Right lobe of liver (tissue), 6 donors: ENCODE results near the gene FAM98B. TPM values are rescaled to one million over a fixed set of nuclear protein-coding genes. Genes with fewer than 3 reads are reported as not detected.

ENCODE experiments used
- ATAC-seq, 4 donors: fragments of 200-7000 bp; cut with Tn5 transposase; one replicate each; pipeline ENCODE4 v1.9.1; 2020; ENCODE audit warnings: mild to moderate bottlenecking in 4 of 4, moderate library complexity in 4 of 4
- DNase-seq, 3 donors: peaks; one replicate each; pipeline ENCODE4 v3.0.0-alpha.2; 2020
- H3K27ac ChIP-seq, 3 donors: fragments of 200-600 bp; one replicate each; pipeline ENCODE4 v1.8.0; 2022
- H3K27me3 ChIP-seq, 2 donors: fragments of 200-600 bp; one replicate each; pipeline ENCODE4 v1.8.0; 2022
- H3K36me3 ChIP-seq, 4 donors: fragments of 200-600 bp; sonication (generic) in 1 of 4; one replicate each; pipeline versions ENCODE4 v1.5.1 to v1.8.0; 2017 to 2022; ENCODE audit warnings: control low read depth in 1 of 4
- H3K4me1 ChIP-seq, 4 donors: fragments of 200-600 bp; sonication (generic) in 1 of 4; one replicate each; pipeline versions ENCODE4 v1.5.1 to v1.8.0; 2017 to 2022; ENCODE audit warnings: control low read depth in 1 of 4
- H3K4me3 ChIP-seq, 3 donors: fragments of 200-600 bp; one replicate each; pipeline ENCODE4 v1.8.0; 2022
- H3K9me3 ChIP-seq, 4 donors: fragments of 200-600 bp; sonication (generic) in 1 of 4; one replicate each; pipeline versions ENCODE4 v1.5.1 to v1.8.0; 2017 to 2022; ENCODE audit warnings: control low read depth in 1 of 4
- POLR2A ChIP-seq: fragments of 450-650 bp; IDR thresholded peaks from one replicate; pipeline ENCODE4 v1.6.1; 2017; ENCODE audit warnings: antibody characterized with exemption, mild to moderate bottlenecking
- WGBS: methylation state at CpG from one replicate; pipeline ENCODE4 v1.1.6; 2018; ENCODE audit warnings: low coverage, low lambda C conversion rate; ENCODE audit not compliant: insufficient coverage; ENCODE audit errors: missing lambda C conversion rate; 5-methylcytosine and 5-hydroxymethylcytosine counted together
- intact Hi-C, 2 donors: fragments of 100-400 bp; cut with DNase I; formaldehyde crosslinking; loops; one replicate each; pipeline versions ENCODE4 v1.11.2 to v1.14.1; 2022
- total RNA-seq, 6 experiments: library from RNA; depleted of rRNA in 2 of 6; stranded (reverse); fragments of >200 nt in 2 of 6; fragmentation: NEBNext Ultra II Directional in 3 of 6; extraction: Animal tissue kit (Norgen Biotek cat#: 25700) in 3 of 6; gene quantifications; one replicate each; pipeline versions ENCODE4 v1.1.0 to v1.2.4, GENCODE V29; 2016 to 2023
- TF ChIP-seq, protein P1 (sequence below), 4 donors: fragments of 200-600 bp in 3 of 4; fragments of 450-650 bp in 1 of 4; IDR thresholded peaks; one replicate each; pipeline versions ENCODE4 v1.5.1 to v1.8.0; 2016 to 2022; ENCODE audit warnings: antibody characterized with exemption in 4 of 4, mild to moderate bottlenecking in 2 of 4
- donor health status: DM: no; HTN: yes; CAD: no.
- donor health status: DM: no; HTN: no; CAD: no.
- donor health status: DM: no; HTN: no; CAD: no.
- donor health status: DM: no; HTN: yes; CAD: no.
- donor health status: DM: no; HTN: yes; CAD: no.

The FAM98B gene
- total RNA-seq, 6 experiments from 2014 or later, result 2.6 to 7.6 (median 5.5) TPM

DNA sequence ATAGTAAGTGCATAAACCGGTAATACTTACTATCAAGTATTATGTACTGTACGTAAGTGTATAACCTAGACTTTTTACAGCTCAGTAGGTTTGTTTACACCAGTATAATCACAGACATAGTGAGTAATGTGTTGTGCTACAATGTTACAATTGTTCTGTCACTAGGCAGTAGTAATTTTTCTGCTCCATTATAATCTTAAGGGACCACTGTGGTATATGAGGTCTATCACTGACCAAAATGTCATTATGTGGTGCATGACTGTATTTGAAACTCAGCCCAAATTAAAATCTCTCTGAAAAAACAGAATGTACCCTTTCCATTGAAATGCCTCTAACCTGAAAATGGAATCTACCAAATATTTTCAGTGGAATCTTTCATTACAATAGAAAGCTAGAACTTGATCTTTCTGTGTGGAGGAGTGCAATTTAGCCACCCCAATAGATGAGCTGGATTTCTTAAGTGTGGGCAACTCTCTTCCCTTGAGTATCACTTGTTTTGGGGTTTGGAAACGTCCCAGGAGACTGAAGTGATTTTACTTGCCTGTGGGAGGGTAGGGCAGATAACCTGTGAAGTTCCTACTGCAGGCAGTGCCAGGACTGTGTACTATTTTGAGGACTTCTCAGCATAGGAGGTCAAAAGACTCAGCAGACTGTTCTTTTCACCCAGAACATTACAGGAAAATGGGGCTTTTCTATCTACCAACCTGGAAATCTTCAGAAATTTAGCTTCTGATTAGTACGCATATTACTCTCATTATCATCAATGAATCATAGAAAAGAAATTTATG is 50.9 kb downstream of the FAM98B start:
- no peak for TF ChIP-seq POLR2A
- TF ChIP-seq, protein P1, sequence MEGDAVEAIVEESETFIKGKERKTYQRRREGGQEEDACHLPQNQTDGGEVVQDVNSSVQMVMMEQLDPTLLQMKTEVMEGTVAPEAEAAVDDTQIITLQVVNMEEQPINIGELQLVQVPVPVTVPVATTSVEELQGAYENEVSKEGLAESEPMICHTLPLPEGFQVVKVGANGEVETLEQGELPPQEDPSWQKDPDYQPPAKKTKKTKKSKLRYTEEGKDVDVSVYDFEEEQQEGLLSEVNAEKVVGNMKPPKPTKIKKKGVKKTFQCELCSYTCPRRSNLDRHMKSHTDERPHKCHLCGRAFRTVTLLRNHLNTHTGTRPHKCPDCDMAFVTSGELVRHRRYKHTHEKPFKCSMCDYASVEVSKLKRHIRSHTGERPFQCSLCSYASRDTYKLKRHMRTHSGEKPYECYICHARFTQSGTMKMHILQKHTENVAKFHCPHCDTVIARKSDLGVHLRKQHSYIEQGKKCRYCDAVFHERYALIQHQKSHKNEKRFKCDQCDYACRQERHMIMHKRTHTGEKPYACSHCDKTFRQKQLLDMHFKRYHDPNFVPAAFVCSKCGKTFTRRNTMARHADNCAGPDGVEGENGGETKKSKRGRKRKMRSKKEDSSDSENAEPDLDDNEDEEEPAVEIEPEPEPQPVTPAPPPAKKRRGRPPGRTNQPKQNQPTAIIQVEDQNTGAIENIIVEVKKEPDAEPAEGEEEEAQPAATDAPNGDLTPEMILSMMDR (IDR thresholded peaks at IDR 0.05), result no peak
- no peak overlapping the region for H3K4me3 ChIP-seq
- WGBS, result 79% methylated on average over 4 of the region's 4 CpGs
- no peaks in the 10 kb centered on the region for H3K9me3 ChIP-seq
- ATAC-seq (no peak), DNase-seq (no peak)
- no peak overlapping the region for H3K27ac ChIP-seq
- no peaks in the 10 kb centered on the region for H3K27me3 ChIP-seq
- intact Hi-C loops, result no loop called here
- H3K36me3 ChIP-seq, result no peaks in the 10 kb centered on the region
- no peaks in the 10 kb centered on the region for H3K4me1 ChIP-seq

DNA sequence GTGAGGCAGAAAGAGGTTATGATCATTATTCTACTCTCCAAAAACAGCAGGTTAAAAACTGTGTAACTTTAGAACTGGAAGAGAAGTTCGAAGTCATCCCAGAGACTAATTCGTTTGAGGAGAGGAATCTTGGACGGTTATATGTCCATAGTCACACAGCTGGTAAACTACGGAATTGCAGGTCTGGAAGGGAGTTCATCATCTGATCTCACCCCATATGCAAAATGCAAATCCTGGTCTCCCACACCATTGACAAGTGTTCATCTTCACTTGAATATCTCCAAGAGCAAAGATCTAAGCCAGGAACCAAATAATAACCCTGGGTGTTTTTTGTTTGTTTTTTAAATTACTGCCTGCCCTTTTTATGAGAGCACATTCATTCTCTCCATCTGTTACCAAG is 53.1 kb downstream of the FAM98B start:
- H3K36me3 ChIP-seq, result no peaks in the 10 kb centered on the region
- H3K4me1 ChIP-seq, result no peaks in the 10 kb centered on the region
- TF ChIP-seq, protein P1 (IDR thresholded peaks at IDR 0.05), result no peak
- TF ChIP-seq POLR2A, result no peak
- H3K27ac ChIP-seq, result no peak overlapping the region
- intact Hi-C loops, result no loop called here
- DNase-seq (no peak), ATAC-seq (no peak)
- no peaks in the 10 kb centered on the region for H3K9me3 ChIP-seq
- H3K4me3 ChIP-seq, result no peak overlapping the region
- no peaks in the 10 kb centered on the region for H3K27me3 ChIP-seq
- 58% methylated on average over 4 of the region's 4 CpGs for WGBS

DNA sequence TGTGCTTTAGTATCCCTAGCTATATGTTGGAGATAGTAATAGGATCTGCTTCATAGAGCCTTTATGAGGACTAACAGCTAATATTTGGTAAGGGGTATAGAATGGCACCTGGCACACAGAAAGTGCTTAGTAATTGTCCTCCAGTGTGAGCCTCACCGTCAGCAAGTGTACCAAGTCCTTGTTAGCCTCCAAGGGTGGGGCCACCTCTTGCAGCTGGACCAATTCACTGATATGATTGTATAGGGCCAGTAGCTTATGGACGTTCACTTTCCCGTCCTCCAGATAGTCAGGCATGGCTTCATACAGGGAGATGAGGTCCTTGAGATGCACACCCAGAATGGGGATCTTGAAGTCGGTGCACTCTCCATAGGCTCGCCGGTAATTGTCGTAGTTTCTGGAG is 53.6 kb downstream of the FAM98B start:
- intact Hi-C loops, result no loop called here
- no peaks in the 10 kb centered on the region for H3K9me3 ChIP-seq
- no peak for DNase-seq
- no peak overlapping the region for H3K4me3 ChIP-seq
- TF ChIP-seq POLR2A, result no peak
- TF ChIP-seq, protein P1 (IDR thresholded peaks at IDR 0.05), result no peak
- ATAC-seq, result no peak
- no peak overlapping the region for H3K27ac ChIP-seq
- H3K27me3 ChIP-seq, result no peaks in the 10 kb centered on the region
- no peaks in the 10 kb centered on the region for H3K4me1 ChIP-seq
- 86% methylated on average over 7 of the region's 7 CpGs for WGBS
- H3K36me3 ChIP-seq, result no peaks in the 10 kb centered on the region

DNA sequence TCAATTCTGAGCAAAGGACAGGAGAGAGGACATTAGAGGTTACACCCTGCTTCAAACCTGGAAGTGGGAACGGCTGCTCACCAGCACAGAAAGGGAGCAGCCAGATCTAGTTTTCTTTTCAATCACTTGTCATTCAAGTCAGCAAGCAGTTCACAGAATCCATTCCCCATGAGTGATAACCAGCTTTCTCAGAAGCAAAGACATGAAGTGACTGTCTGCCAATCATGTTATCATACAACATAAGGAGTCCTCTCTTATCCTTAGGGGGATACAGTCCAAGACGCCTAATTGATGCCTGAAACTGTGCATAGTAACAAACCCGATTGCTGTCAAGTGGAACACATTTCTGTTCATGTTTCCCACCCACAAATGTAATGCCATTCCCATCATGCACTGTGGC is 54.7 kb downstream of the FAM98B start:
- TF ChIP-seq POLR2A, result no peak
- Histone ChIP-seq H3K9me3 (no peaks in the 10 kb centered on the region), H3K27me3 (no peaks in the 10 kb centered on the region), H3K36me3 (no peaks in the 10 kb centered on the region), H3K4me1 (no peaks in the 10 kb centered on the region), H3K4me3 (no peak overlapping the region), H3K27ac (no peak overlapping the region)
- no peak for DNase-seq
- 29% methylated on average over 3 of the region's 3 CpGs for WGBS
- intact Hi-C loops, result no loop called here
- ATAC-seq, result no peak

DNA sequence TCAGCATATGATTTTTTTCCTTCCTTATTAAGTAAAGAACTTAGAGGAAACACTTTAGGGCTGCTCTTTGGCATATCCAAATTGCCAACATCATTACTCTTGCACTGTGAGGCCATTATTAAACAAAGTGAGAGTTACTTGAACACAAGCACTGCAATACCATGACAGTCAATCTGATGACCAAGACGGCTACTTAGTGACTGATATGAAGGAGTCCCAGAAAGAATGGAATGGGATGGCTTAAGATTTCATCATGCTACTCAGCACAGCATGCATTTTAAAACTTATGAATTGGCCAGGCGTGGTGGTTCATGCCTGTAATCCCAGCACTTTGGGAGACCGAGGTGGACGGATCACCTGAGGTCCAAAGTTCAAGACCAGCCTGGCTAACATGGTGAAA is 55.2 kb downstream of the FAM98B start:
- Histone ChIP-seq H3K9me3 (no peaks in the 10 kb centered on the region), H3K27me3 (no peaks in the 10 kb centered on the region), H3K4me3 (no peak overlapping the region), H3K4me1 (no peaks in the 10 kb centered on the region), H3K36me3 (no peaks in the 10 kb centered on the region), H3K27ac (no peak overlapping the region)
- 96% methylated on average over 2 of the region's 4 CpGs for WGBS
- DNase-seq, result no peak
- ATAC-seq, result no peak
- intact Hi-C loops, result no loop called here
- TF ChIP-seq, protein P1 (IDR thresholded peaks at IDR 0.05), result no peak
- no peak for TF ChIP-seq POLR2A
